Activated T-cell treated with anti-CD3 and anti-CD28 coated beads, Interleukin-2, amount 50 U/mL, for 48 hours (primary cell): Measurements from ENCODE around the gene WNT4.

Experiments used
- DNase-seq, 2 experiments: peaks; one replicate each; pipeline ENCODE4 v3.0.0-alpha.2; 2020

WNT4 gene

DNA sequence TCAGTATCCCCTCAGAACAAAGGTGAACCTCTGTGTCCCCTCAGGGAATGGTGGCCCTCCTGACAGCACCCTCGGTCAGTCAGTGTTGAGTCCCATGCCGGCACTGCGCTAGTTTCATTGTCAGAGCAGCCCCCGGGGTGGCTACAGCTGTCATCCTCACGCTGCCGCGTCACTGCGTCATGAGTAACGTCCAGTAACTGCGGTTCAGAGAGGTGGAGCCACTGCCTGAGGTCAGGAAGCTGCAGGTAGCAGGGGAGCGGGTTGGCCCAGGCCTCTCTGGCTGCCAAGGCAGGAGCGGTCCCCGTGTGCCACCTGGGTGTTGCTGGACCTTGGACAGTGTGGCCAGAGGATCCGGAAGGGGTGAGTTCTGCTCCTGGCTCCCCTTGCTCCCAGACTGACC, 20.2 kb upstream of the WNT4 start:
- DNase-seq: no peak

DNA sequence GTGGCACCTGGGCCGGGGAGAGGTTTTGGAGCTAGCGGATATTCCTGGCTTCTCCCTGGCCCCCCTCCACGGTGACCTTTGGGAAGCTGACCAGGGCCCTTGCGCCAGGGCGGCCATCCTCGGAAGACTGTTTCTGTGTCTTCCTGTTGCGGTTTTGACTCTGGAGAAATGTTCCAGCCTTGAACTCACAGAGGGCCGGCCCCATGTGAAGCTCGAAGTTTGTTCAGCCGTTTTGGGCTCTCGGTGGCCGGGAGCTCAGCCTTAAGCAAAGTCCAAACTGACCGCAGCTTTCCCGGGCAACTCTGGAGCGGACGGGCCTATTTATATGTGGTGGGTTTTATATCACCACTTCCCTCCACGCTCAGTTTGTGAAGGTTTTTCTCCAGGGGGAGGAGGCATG, 17.0 kb upstream of the WNT4 start:
- no peak for DNase-seq

DNA sequence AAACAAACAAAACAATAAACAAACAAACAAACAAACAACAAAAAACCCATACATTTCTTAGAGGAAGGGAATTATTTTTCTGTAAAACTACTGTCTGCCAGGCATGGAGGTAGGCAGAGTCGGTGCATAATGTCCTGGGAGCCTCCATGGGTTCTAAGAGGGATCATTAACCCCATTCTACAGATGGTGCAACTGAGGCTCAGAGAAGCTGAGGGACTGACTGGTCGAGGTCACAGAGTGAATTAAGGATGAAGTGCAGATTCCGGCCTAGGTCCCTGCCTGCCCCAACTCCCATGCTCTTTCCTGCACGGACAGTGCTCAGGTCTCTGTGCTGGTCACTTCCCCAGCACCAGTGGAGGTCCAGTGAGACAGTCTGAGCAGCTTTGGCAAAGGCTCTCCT, 15.8 kb upstream of the WNT4 start:
- no peak for DNase-seq

- no peak for DNase-seq
Observed at GRCh38 chr1:22157359-22157966, 14.6 kb upstream of the WNT4 start.

DNA sequence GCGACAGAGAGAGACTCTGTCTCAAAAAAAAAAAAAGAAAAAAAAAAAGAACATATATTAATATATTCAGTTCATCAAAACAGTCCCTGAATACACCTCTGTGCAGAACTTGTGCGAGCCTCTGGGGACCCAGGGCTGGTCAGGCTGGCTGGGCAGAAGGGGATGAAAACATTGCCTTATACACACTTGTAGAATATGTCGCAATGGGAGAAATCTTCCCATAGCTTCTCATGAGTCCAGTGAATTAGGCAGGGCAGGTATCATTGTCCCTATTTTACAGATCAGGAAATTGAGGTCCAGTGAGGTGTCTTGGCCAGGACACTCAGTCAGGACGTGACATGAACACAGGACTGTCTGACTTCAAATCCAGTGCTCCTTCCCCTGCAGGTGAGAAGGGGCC, 12.6 kb upstream of the WNT4 start:
- DNase-seq: no peak

GRCh38 chr1:22154626-22155025, 11.7 kb upstream of the WNT4 start:
- no peak for DNase-seq

- no peak for DNase-seq
Observed at GRCh38 chr1:22153660-22154437, 11.0 kb upstream of the WNT4 start.

DNA sequence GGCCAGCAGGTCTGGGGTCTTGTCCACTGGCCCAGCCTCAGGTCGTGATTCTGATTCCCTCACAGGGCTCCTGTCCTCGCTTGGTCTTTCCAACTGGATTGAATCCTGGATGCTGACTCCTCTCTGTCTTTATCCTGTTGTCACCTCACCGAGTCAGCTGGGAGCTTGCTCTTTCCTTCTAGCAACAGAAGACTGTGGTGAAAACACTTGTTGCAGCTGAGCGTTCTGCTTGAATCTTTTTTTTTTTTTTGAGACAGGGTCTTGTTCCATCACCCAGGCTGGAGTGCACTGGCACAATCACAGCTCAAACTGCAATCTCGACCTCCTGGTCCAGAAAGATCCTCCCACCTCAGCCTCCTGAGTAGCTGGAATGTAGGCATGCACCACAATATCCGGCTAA, 8.0 kb upstream of the WNT4 start:
- DNase-seq: no peak

DNA sequence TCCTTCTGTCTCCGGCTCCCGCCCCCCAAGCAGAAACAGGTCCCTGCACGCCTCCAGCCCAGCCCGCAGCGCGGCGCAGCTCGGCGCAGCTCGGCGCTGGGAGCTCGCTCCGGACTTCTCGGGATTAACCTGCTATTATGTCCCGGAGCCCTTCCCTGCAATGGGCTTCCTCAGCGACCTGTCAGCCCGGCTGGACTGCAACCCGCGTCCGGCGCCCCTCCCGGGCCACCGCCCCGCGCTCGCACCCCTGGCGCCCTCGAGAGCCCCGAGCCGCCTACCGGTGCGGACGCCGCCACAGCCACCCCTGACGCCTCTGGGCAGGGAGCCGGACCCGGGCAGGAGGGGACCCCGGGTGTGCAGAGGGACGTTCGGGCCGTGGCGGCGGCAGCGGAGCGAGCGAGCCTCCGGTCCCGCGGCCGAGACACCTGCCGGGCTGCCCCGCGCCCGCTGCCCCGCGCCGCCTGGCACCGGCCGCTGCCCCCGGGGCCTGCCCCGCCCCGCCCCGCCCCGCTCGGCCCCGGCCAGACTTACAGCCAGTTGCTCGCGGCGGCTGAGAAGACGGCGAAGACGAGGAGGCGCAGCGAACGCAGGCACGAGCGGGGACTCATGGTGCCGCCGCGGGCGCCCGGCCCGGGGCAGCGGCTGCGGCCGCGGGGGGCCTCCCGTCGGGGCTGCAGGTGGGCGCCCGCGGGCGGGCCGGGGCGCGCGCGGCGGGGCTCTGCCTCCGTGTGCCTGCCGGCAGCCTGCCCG, 407 bp downstream of the WNT4 start:
- peak; percentile 35 to 44 for DNase-seq

DNA sequence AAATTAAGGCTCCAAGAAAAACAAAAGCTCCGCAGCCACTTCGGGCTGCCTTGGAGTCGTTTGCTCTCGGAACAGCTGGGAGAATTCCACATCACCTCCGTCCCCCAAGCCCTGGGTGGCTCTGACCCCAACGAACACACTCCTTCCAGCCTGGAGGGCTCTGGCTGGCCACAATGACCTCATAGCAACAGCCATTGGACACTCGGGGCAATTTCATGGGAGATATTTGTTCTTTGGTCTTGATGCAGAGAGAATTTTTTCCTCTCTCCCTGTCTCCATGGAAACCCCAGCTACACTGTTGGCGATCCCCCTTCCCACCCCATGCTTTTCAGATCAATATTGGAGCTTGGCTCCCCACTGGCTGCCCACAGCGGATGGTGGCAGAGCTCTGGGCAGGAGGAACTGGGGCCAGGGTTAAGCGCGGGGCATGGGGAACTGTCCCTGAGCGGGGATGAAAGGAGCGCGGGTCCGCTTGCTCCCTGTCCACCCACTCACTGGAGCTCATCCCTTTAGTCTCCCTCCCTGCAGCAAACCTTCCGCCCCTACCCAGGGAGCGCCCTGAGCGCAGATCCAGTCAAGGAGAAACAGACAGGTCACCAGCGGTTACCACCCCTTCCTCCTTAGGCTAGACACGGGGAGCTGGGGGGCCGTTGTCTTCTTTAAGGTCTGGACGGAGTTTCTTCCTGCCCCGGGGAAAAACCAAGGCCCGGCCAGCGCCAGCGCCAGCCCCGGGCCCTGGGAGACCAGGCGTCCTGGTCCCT, 1.2 kb downstream of the WNT4 start:
- no peak for DNase-seq

GRCh38 chr1:22140694-22141093, 2.2 kb downstream of the WNT4 start:
- no peak for DNase-seq

- no peak for DNase-seq
Observed at GRCh38 chr1:22139817-22140216, 3.1 kb downstream of the WNT4 start.

DNA sequence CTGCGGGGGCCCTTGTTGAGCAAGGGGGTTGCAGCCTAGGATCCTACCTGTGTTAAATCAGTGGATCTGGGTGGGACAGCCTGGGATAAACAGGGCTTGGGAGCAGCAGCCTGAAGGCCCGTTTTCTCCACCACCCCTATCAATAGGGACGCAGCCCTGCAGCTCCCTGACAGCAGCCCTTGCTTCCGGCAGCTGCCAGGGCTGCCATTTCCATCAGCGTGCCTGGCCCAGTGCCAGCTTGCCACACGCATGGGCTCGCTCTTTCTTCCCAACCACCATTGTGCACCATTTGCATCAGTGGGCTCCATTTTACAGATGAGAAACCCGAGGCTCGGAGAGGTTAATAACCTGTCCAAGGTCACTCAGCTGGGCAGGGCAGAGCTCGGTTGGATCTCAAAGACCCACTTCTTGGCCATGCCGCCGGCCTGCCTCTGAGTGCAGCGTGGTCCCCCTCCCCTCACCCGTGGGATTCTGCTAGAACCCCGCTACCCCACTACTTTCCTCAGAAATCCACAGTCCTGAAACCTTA, 3.8 kb downstream of the WNT4 start:
- DNase-seq: no peak

GRCh38 chr1:22137004-22137720, 5.7 kb downstream of the WNT4 start:
- no peak for DNase-seq

DNA sequence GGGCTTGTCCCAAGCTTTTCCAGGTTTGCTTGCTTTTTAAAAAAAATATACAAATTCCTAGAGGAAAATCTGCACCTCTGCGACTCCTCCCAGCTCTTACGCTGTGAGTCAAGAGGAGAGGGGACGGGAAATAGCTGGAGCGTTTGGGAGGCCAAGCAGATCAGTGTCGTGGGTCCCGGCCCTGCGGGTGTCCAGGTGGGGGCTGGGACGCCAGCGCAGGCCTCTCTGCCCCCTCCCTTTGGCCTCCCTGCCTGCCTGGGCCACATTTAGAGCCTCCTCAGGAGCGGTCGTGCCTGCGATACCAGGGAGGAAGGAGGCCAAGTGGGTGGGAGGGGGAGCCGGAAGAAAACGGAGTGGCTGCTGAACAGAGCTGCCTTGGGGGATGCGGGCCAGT, 9.0 kb downstream of the WNT4 start:
- DNase-seq: no peak

DNA sequence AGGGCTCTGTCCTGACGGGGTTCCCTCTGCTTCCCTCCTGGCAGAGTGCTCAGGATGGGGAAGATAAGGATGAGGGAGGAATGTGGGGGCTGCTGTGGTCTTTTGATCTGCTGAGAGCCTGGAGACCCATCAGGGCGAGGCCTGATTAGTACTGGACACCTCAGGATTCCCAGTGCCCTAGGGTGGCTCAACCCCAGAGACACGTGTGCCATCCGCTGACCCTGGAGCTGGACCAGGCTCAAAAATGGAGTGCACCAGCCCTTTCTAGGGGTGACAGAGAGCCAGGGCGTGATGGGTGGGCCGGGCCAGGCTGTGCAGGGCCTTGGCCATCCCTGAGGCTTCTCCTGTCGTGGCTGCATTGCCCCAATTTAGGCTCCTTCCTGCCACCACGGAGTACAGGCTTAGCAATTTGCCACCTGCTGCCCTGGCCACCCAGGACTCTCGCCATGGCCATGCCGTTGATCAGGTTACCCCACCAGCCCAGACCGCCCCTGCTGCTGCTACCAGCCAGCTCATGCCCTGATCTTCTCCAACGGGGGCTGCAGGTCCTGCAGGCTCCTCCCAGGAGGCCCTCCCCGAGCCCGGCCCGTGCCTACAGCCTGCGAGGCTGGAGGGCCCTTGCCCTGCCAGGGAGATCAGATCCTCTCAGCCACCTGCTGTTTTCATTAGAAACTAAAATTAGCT, 9.5 kb downstream of the WNT4 start:
- no peak for DNase-seq

DNA sequence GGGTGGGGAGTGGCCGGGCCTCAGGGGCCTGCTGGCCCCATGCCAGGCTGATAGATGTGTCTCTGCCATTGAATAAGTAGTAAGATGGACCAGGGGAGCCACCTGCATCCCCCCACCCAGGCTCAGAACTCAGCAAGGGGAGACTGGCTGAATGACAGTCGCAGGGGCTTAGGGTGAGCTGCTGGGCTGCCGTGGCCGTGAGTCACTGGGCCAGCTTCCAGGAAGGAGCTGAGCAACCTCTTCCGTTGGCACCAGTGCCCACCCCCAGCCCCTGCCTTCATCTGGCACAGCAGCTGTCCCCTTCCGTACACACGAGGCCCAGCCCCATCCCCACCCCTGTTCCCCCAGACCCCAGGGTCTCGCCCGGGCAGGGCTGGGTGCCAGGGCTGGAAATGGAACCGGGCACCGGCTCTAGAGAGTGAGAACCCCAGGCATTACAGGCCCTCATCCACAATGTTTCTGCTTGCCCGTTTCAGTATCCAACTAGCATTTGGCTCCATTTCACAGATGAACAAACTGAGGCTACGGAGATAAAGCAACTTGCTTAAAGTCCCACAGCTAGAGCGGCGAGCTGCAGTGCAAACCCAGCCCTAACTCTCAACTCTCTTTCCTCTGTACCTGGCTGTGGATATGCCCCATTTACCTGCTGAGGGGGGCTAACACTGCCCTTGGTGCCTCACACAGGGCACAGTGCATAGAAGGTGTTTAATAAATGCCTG, 10.2 kb downstream of the WNT4 start:
- DNase-seq: no peak

DNA sequence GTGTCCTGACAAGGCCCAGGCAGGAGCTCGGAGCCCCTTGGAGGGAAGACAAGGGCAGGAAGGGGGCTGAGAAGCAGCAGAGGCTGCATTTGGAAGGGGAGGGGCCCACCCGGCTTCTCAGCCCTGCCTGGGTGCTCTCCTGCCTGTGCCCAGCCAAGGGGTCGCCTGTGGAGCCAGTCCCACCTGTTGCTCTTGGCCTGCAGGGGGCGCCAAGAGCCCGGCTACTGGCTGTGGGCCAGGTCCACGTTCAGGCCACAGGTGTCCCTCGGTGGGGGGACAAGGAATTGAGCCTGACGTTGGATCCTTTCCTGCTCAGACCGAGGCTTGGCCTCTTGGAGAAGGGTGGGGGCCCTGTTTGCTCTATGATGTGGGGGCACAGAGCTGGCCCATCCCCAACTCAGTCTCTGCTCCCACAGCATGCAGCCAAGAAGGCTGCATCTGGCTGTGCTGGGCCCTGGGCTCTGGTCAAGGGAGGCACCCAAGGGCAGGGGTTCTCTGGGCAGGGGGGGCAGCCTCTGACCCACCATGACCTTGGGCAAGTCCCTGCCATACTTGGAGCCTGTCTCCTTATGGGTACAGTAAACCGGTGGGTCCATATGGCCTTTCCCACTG, 10.9 kb downstream of the WNT4 start:
- DNase-seq: peak; percentile 67 to 77

DNA sequence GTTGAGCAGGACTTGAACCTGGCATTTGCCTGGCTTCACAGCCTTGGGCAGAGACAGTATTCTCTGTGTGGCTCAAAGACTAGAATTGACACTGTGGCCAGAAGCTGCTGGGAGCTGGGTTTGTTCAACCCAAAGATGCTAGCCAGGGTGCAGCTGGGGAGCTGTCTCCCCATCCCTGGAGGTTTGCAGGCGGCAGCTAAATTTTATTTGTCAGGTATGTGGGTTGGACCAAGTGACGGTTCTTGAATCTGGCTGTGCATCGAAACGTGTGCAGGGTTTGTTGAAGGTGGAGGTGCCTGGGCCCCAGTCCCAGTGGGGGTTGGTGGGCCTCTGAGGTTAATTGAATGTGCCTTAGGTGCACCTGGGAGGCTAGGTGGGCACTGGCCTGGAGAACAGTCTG, 11.8 kb downstream of the WNT4 start:
- DNase-seq: no peak

GRCh38 chr1:22129501-22130117, 13.3 kb downstream of the WNT4 start:
- no peak for DNase-seq
